Amniotic epithelial cell (primary cell): ENCODE results near the gene SAMD4A.

ENCODE experiments used
- DNase-seq: peaks from one replicate; pipeline ENCODE4 v3.0.0-alpha.2; 2010; ENCODE audit warnings: low read depth

Gene SAMD4A

DNA sequence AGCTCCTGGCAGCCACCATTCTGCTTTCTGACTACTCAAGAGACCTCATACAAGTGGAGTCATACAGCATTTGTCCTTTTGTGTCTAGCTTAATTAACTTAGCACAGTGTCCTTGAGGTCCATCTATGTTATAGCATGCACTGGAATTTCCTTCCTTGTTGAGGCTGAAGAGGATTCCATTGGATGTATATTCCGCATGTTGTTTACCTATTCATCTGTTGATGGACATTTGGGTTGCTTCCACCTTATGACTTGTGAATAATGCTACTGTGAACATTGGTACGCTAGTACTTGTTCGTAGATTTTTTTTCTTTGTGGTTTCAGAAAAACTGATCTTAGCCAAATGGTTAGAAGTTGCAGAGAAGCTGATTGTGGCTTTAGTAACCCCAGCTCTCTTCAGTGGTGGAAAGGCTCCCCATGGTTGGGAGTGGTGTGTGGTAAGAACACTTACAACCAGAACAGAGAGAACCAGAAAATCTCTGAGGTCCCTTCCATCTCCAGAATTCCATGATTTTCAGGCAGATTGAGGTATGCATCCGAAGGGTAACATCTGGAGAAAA lies 118.4 kb downstream of the SAMD4A start:
- no peak for DNase-seq

DNA sequence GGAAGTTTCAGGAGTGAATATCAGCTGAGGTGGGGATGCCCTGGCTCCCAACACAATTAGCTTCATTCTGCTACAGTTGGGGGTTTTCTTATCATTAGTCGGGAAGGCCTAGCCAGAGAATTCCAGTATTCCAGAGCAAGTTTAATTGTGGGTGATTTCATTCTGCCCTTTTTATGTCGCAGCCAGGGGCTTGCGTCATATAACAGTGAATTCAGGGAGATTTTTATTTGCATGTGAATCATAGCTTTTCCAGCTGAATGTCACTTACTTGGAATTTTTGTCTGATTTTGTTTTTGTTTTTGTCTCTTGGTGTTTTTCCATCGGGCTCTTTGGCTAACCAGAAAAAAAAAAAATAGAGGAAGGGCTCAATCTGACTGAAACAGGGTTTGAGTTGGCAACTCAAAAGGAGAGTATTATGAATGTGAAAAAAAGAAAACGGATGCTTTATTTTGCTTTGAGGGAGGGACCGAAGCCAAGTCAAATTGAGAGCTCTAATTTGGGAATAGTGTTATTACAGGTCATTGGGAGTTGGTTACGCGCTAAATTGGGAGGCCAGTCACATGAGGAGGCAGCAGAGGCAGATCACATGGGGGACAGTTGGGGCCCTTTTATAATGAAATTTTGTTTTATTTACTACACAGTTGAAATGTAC lies 119.4 kb downstream of the SAMD4A start:
- peak; percentile 65 for DNase-seq

DNA sequence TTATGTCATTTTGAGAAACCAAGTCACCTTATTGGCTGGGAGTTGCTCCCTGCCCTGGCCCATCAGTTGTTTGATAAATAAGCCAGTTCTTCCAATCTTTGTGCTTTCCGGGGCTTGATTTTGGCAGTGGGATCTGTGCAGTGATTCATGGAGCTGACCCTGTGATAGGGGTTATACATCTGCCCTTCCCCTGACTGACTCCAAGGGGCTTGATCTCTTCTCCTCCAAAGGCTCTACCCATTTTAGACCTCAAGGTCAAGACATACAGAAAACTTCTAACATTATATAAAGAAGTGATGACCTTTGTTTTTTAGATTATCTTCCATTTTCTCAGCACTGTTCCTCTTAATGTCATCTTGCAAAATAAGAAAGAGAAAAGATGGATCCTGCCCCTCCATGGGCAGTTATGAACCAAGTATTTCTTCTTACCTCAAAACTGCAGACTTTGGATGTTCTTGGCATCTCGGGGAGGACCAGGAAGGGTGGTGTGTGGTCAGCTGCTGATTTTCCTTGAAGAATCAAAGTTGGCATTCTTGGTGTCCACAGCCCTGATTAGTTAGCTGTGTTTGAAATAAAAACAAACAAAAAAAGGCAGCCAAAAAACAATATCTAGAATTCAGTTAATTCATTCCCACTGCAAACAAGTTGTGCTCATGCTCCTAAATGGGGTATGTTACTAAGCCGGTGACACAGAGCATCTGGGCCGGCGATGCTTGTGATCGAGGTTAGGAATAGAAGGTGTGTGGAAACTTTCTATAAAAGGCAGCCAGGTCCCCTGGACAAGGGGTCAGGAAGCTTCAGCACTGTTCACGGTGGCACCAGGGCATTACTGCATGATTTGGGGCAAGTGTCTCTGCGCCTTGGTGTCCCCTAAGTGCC lies 120.2 kb downstream of the SAMD4A start:
- DNase-seq = no peak

DNA sequence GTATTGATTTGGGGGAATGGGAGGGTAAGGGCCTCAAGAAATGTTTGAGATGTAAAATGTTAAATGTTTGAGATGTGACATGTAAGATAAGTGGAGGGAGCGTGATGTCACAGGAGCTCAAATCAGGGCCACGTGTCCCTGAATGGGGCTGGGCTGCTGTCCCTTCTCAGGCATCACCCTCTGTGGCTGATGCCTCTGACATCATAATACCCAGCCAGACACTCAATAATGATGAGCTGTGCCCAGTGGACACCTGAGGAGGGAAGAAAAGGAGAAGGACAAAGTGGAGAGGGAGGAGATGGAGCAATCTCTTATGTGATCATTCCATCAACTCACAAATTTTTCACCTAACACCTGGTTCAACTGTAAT lies 120.8 kb downstream of the SAMD4A start:
- DNase-seq = no peak

DNA sequence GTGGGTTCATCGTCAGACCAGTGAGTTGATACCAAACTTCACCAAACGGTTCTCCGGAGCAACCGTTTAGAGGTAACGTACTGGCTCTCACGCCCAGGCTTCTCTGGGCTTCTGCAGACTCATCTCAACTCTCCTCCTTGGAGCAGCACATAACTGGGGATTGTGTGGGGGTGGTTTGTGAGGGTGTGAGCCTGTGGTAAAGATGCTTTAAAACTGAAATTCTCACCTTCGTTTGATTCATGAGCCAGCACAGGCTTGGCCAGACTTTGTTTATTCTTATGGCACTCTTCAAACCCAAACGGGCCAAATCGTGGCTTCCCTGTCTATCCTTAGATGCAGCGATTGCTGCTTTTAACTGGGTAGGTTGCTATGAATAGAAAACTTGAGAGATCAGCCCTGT lies 121.3 kb downstream of the SAMD4A start:
- DNase-seq = no peak

DNA sequence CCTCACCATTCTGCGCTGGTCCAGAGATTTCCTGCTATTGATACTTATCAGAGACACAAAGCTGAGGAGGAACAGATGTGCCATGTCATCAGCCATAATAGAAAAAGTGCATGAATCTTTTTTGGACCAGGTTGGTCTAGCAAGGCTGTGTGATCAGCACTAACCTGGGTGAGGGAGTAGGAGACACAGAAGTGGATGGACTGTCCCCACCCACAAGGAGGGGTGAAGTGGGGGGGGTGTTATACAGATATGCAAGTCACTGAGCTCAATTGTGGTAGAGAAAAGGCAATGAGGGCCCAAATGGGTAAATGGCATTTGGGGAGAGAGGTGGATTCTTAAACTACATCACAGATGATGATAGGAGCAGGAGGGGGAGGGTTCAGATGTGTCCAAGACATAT lies 123.0 kb downstream of the SAMD4A start:
- DNase-seq = no peak

DNA sequence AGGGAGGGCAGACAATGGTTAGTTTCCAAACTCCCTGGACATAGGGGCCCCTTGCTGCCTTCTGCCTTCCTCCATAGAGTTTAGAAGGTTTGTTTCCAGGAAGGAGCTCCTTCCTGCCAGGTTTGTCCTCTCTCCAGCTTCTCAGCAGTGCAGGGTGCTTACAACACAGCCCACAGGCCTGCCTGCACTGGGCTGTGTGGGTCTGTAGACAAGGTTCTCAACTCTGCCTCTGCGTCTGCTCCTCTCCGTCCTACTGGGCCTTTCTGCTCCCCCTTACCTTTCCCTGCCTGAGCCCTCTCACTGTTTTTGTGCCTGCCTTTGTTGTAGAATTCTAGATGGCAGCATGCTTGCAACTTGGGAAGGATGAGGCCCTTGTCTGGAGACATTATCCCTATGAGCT lies 124.0 kb downstream of the SAMD4A start:
- DNase-seq = no peak

DNA sequence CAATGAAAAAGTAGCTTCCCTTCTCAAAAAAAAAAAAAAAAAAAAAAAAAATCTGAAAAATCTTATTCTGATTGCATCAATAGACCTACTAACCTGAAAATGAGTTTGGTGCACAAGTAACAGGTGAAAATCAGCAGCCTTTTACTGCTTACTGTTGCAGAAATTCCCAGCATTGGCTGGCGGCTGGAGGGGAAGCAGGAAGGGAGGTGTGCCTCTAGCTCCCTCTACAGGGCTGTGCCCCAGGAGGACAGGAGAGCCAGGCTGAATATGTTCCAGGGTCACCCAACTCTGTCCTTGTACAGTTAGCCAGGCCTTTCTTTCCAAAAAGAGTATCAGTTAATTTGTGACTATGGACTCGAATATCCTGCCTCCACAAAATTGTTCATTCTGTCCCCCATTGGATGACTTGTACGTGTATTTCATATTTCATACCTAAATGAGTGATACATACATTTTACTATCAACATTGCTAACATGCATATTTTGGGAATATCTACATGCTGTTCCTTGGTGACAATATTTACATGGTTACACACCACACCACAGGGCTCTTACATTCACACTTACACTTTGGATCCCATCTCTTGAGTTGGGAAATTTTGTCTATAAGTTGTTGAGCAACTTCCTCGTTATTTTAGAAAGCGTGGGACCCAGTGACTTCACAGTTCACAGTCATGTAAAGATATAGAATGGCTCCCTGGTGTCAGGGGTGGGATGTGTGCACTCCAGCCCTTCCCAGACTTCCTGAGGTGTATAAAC lies 124.8 kb downstream of the SAMD4A start:
- DNase-seq = peak; percentile 60

DNA sequence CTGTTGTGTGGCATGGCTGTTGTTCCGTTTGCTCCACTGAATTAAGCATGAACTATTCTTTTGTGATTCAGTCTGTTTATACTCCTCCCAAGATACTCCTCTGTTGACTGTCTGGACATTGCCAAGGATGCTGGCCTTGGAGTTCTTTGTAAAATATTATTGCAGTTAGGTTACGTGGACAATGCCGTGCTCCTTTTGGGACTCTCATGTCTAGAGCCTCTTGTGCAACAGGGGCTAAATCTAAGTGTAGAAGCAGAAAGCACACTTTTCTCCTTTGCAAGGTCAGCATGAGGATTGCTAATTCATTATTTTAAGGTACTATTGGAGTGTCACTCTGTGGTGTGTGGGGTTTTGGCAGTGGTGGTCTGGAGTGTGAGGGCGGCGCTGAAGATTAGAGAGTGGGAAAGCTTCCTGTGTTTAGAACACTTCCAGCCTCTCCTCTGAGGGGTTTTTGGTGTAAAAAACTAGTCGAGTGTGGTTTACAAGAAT lies 125.4 kb downstream of the SAMD4A start:
- no peak for DNase-seq

DNA sequence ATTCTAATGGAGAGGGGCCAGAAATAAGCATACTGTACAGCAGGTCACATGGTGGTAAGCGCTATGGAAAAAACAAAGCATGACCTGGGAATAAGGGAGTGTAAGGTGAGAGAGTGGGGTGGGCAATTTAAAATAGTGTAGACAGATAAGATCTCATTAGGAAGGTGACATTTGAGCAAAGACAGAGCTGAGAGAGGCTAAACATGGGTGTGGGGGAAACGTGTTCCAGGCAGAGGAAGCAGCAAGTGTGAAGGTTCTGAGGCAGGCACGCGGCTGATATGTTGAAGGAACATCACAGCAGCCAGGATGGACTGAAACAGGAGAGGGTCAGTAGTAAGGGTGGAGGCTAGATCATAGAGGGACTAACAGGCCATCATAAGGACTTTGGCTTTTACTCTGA lies 126.8 kb downstream of the SAMD4A start:
- no peak for DNase-seq

DNA sequence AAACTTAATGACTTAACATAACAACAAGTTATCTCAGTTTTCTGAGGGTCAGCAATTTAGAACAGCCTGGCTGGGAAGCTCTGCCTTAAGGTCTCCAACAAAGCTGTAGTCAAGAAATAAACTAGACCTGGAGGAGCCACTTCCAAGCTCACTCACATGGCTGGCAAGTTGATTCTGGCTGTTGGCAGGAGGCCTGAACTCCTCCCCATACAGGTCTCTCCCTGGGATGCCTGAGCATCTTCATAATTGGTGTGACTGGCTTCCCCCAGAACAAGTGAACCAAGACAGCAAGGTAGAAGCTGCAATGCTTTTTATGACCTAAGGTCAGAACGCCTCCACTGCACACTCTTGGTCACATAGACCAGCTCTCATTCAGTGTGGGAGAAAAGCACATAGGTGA lies 128.3 kb downstream of the SAMD4A start:
- no peak for DNase-seq

DNA sequence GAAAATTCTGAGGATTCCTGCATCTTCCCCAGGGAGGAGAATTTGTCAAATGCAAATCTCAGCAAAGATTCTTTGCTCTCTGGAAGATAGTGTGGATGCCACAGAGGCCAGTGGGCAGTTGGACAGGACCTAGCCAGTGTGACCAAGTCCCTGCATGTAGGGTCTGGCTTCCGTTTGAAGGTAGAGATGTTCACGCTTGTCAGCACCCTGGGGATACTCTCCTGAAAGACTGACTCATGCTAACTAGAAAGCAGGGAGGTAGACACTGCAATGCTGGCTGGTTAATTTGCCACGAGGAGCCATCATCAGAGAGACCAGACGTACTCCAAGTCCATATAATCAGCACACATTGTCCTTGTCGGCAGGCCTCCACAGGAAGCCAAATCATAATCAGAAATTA lies 130.1 kb downstream of the SAMD4A start:
- DNase-seq = no peak

DNA sequence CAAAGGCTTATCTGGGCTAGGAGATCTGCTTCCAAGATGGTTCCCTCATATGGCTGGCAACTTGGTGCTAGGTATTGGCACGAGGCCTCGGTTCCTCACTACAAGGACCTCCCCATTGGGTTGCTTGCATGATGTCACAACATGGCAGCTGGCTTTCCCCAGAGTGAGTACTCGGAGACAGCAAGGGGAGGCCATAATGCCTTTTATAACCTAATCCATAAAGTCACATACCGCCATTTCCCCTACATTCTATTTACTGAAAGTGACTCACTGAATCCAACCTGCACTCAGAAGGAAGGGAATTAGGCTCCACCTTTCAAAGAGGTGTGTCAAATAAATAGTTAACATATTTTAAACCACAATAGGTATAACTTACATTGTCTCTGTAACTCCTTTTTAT lies 130.9 kb downstream of the SAMD4A start:
- DNase-seq = no peak

DNA sequence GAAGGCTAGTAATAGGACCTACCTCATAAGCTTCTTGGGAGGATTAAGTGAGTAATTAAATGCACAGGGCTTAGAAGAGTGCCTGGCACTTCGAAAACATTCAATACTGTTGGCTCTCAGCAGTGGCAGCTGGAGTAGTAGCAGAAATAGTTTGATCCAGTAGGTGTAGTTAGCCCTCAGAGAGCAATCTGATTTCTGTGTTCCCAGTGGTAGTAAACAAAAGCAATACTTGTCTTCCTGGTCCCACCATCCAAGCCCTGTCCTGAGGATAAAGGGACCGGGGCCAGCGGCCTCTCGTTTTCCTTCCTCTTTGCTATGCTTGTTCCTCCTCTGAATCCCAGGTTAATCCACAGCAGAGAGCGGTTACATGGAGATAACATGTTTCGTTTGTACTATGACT lies 131.6 kb downstream of the SAMD4A start:
- DNase-seq = no peak

DNA sequence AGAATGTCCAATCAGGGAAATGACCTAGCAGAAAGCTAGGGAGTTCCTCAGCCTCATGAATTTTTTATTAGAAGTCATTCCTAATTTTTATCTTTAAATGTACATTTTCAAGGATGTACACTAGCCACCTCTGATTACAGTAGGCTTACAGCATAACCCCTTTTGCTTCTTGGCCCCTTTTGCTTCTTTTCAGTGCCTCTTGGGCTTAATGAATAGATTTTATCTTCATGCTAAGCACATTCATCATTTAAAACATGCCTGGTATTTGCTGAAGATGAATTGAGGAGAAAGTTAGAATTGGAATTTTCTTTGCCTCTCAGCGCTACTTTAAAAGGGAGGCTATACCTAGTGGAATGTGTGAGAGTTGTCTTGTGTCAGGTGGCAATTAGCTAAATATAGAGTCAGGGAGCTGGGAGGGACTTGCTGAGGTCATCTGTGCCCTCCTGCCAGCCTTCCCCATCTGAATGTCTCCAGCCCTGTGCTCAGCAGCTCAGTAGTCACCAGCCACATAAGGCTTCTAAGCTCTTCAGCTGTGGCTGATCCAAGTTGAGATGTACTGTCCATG lies 132.1 kb downstream of the SAMD4A start:
- DNase-seq = peak; percentile 44

DNA sequence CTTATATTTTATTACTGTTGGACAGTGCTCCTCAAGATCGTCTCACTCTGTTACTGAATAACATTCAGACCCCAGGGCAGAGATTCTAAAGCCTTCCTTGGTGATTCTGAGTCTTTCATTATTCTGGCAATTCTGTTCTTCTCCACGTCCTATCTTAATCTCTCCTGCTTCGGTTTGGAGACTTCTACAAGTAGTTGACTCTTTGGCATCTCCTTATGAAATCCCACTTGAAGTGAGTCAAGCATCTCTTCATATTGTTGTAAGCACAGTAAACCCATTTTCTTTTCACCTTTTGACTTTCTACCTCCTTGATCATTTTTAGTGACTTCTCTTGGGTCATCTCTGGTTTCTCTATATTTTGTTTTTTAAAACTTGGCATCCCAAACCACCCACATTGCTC lies 132.8 kb downstream of the SAMD4A start:
- no peak for DNase-seq

DNA sequence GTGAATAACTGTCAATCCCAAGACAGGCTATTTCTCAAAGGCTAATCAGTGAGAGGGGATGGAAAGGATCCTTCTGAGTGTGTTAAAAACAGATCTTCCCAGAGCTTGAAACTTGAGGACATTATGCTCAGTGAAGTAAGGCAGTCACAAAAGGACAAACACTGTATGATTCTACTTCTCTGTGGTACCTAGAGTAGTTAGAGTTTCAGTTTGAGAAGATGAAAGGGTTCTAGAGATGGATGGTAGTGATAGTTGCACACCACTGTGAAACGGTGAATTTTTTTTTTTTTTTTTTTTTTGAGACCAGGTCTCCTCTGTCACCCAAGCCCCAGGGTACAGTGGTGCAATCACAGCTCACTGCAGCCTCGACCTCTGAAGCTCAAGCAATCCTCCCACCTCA lies 133.8 kb downstream of the SAMD4A start:
- DNase-seq = no peak

DNA sequence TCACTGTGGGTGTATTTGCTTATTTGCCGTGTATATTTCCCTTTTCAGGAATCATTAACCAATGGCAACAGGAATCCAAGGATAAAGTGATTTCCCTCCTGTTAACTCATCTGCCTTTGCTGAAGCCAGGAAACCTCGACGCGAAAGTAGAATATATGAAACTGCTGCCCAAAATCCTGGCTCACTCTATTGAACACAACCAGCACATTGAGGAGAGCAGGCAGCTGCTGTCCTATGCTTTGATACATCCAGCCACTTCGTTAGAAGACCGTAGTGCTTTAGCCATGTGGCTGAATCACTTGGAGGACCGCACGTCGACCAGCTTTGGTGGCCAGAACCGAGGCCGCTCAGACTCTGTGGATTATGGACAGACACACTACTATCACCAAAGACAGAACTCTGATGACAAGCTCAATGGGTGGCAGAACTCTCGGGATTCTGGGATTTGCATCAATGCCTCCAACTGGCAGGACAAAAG lies 135.1 kb downstream of the SAMD4A start:
- DNase-seq = no peak

DNA sequence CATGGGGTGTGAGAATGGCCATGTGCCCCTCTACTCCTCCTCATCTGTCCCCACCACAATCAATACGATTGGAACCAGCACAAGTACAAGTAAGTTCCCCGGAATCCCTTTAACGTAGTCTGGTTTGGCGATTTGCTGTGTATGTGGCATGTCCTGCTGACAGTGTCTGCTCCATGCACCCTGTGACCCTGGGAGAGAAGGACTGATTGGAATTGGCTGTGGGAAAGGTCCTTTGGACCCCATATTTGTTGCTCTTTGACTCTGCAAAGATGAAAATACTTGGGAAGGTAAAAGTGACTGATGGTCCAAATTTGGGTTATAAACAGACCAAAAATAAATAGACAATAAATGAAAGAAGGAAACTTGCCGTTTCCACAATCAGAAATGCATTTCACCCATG lies 135.6 kb downstream of the SAMD4A start:
- no peak for DNase-seq

DNA sequence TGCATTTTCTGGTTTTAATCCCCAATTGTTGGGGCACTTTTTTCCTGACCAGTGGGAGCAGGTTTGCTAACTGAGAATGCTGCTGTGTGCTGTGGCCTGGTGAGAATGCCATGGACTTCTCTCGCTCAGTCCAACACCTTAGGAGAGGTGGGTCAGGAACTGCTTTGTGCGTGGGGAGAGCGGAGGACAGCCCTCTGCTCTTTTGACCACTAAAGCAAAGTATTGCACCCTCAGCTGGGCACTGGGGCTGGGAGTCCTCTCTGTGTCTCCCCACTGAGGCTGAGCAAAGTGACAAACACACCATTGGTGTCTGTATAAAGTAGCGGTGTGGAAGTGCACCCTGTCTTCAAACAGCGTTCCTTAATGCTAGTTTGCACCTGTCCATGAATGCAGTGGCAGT lies 136.2 kb downstream of the SAMD4A start:
- no peak for DNase-seq

DNA sequence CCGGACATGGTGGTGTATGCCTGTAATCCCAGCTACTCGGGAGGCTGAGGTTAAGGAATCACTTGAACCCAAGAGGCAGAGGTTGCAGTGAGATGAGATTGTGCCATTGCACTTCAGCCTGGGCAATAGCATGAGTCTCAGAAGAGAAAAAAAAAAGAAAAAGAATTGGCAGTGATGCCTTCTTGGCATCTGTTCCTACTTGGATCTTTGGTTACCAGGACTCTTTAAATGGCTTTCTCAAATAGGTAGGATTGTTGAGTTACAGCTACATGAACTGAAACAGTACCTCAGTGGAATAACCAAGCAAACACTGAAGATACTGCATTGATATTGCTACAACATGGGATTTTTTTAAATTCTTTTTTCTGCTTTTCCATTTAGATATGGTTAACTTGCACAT lies 136.8 kb downstream of the SAMD4A start:
- DNase-seq = no peak

DNA sequence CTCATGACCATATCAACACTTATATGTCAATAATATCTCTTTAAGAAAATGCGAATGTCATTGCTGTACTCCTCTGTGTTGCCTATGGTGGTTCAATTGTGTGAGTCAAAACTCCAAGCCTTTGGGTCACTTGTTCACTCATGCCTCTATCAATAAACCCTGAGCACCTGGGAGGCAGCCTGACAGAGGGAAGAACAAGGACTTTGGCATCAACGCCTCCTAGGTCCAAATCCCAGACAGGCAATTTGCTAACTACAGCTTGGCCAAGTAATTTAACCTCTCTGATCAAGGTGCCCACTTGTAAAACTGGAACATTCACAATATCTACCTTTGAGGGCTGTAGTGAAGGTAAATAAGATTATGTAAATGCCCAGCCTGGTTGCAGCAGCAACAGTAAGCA lies 137.8 kb downstream of the SAMD4A start:
- no peak for DNase-seq
